Stimulated activated CD8-positive, alpha-beta memory T cell treated with anti-CD3 and anti-CD28 coated beads, Interleukin-12 subunit alpha, Interleukin-12 subunit beta, amount 100 ng/mL, for 24 hours (primary cell): ENCODE results near the gene PPARA.
"Not testable (repeated sequence)": the region's sequence is repeated elsewhere in the genome, so short reads cannot be mapped to it uniquely, and the experiment has no call there.

Source experiments
- DNase-seq: peaks from one replicate; pipeline ENCODE4 v3.0.0-alpha.2; 2020; ENCODE audit errors: extremely low read depth

Gene PPARA

GRCh38 chr22:46172522-46173110 lies 22.3 kb downstream of the PPARA start:
- no peak for DNase-seq

- no peak for DNase-seq
Observed at GRCh38 chr22:46173152-46173551, 22.8 kb downstream of the PPARA start.

- DNase-seq: no peak
Observed at GRCh38 chr22:46175631-46176030, 25.3 kb downstream of the PPARA start.

GRCh38 chr22:46176508-46177003 lies 26.2 kb downstream of the PPARA start:
- no peak for DNase-seq

- no peak for DNase-seq
Observed at GRCh38 chr22:46178755-46179505, 28.6 kb downstream of the PPARA start.

- no peak for DNase-seq
Observed at GRCh38 chr22:46179748-46180147, 29.4 kb downstream of the PPARA start.

- DNase-seq: no peak
Observed at GRCh38 chr22:46180370-46181137, 30.2 kb downstream of the PPARA start.

GRCh38 chr22:46183733-46184132 lies 33.4 kb downstream of the PPARA start:
- DNase-seq: no peak

GRCh38 chr22:46185283-46185682 lies 35.0 kb downstream of the PPARA start:
- no peak for DNase-seq

- DNase-seq: no peak
Observed at GRCh38 chr22:46187862-46188261, 37.5 kb downstream of the PPARA start.

- no peak for DNase-seq
Observed at GRCh38 chr22:46192210-46192993, 42.1 kb downstream of the PPARA start.

GRCh38 chr22:46193898-46194310 lies 43.6 kb downstream of the PPARA start:
- DNase-seq: no peak

- DNase-seq: no peak
Observed at GRCh38 chr22:46195487-46196165, 45.3 kb downstream of the PPARA start.

- DNase-seq: no peak
Observed at GRCh38 chr22:46196278-46196677, 46.0 kb downstream of the PPARA start.

- DNase-seq: no peak
Observed at GRCh38 chr22:46198274-46198673, 47.9 kb downstream of the PPARA start.

- not testable (repeated sequence) for DNase-seq
Observed at GRCh38 chr22:46198806-46199205, 48.5 kb downstream of the PPARA start.

GRCh38 chr22:46201059-46201757 lies 50.9 kb downstream of the PPARA start:
- no peak for DNase-seq

- DNase-seq: no peak
Observed at GRCh38 chr22:46202897-46203600, 52.7 kb downstream of the PPARA start.

GRCh38 chr22:46203601-46203980 lies 53.3 kb downstream of the PPARA start:
- DNase-seq: no peak

GRCh38 chr22:46209262-46209661 lies 58.9 kb downstream of the PPARA start:
- no peak for DNase-seq
